NT2/D1 (cell line): ENCODE data around the gene NTN1.

Source experiments
- SUZ12 ChIP-seq: IDR thresholded peaks from 2 replicates; pipeline ENCODE4 v1.6.1; 2011; ENCODE audit not compliant: insufficient read length, insufficient read depth; ENCODE audit errors: extremely low read depth
- YY1 ChIP-seq: IDR thresholded peaks from 2 replicates; pipeline ENCODE4 v1.6.1; 2011; ENCODE audit not compliant: insufficient read length, insufficient read depth
- ZNF274 ChIP-seq: IDR thresholded peaks from 2 replicates; pipeline ENCODE4 v1.6.1; 2011; ENCODE audit warnings: mild to moderate bottlenecking, low read depth, low read length

DNA sequence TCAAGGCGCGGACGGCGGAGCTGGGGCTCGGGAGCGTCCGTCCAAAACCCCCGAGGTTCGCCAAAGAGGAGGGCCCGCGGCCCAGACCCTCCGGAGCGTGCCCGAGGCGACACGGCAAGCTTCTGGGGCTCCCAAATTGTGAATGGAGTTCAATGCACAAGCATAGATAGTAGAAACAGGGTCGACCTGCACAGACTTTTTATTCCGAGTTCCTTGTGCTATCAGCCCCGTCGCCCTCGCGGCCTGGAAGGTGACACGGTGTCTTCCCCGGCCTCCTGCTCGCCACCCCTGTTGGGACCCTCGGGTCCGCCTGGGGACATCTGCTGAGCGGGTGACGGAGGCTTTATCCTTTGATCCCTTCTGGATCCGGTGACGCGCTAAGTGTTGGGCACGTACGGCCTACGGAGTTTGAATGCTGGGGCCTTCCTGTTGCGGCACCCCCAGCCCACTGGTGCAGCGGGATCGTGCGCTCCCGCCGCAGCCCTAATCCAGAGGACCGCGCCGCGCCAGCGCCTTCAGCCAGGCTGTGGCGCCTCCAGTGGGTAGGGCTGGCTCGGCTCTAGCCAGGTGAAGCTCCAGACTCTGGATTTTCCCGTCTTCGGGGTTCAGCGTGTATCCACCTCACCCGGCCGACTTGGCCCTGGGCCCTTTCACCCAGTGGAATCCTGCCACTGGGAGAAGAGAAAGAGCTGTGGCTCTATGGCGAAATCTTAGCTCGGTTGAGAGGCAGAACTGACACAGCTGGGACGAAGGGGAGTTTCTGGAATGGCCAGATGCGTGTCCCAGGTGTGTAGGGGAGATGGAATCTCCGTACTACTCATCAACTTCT is 17.0 kb upstream of the NTN1 start:
- TF ChIP-seq ZNF274 (no peak), SUZ12 (no peak), YY1 (no peak)
